HepG2 (cell line): Measurements from ENCODE around the gene RBBP8NL. TPM values are rescaled to one million over a fixed set of nuclear protein-coding genes. Genes with fewer than 3 reads are reported as not detected.
A peak's percentile ranks its signal among the peaks of the same experiment; 100 is the strongest.

Experiments used
- AKAP8 ChIP-seq: sonication (generic); formaldehyde crosslinking; IDR thresholded peaks from 2 replicates; pipeline ENCODE4 v1.5.1; 2020; ENCODE audit warnings: mild to moderate bottlenecking, missing genetic modification reagents
- BRD4 ChIP-seq: sonication (generic); formaldehyde crosslinking; IDR thresholded peaks from 2 replicates; pipeline ENCODE4 v1.4.0; 2020; ENCODE audit warnings: missing genetic modification reagents
- FOXP1 ChIP-seq, 2 experiments: fragments of 450-650 bp in 1 of 2; IDR thresholded peaks; 2 replicates each; pipeline ENCODE4 v1.6.1; 2017 to 2018; ENCODE audit warnings: antibody characterized with exemption in 1 of 2
- GATAD1 ChIP-seq: IDR thresholded peaks from 2 replicates; pipeline ENCODE4 v1.6.1; 2016; ENCODE audit warnings: missing genetic modification reagents, missing compliant biosample characterization
- HNF1A ChIP-seq, 2 experiments: sonication (generic) in 1 of 2; formaldehyde crosslinking in 1 of 2; IDR thresholded peaks; 2 replicates each; pipeline versions ENCODE4 v1.4.0 to v1.6.1; 2016 to 2020; ENCODE audit warnings: borderline replicate concordance in 1 of 2, low read depth in 1 of 2, mild to moderate bottlenecking in 1 of 2, missing genetic modification reagents in 1 of 2
- HNRNPL ChIP-seq: fragments of 200-400 bp; formaldehyde crosslinking; IDR thresholded peaks from 2 replicates; pipeline ENCODE4 v1.6.1; 2017; ENCODE audit warnings: mild to moderate bottlenecking, low read depth, low read length
- MAZ ChIP-seq, 2 experiments: sonication (generic) in 1 of 2; formaldehyde crosslinking in 1 of 2; IDR thresholded peaks; 2 replicates each; pipeline versions ENCODE4 v1.5.0 to v1.6.1; 2012 to 2020; ENCODE audit warnings: low read depth in 2 of 2, mild to moderate bottlenecking in 2 of 2, borderline replicate concordance in 1 of 2, improper control_type of control experiment in 1 of 2, low read length in 1 of 2, missing genetic modification reagents in 1 of 2, moderate library complexity in 1 of 2
- MYNN ChIP-seq: sonication (generic); formaldehyde crosslinking; IDR thresholded peaks from 2 replicates; pipeline ENCODE4 v1.4.0; 2020; ENCODE audit warnings: mild to moderate bottlenecking, low read depth, missing genetic modification reagents
- NFIC ChIP-seq: IDR thresholded peaks from 2 replicates; pipeline ENCODE4 v1.6.1; 2012; ENCODE audit warnings: mild to moderate bottlenecking, low read length, inconsistent platforms
- NKX3-1 ChIP-seq: sonication (generic); formaldehyde crosslinking; IDR thresholded peaks from 2 replicates; pipeline ENCODE4 v1.5.0; 2020; ENCODE audit warnings: missing genetic modification reagents
- TCF7L2 ChIP-seq: IDR thresholded peaks from 2 replicates; pipeline ENCODE4 v1.6.1; 2011; ENCODE audit warnings: mild to moderate bottlenecking, low read depth, low read length, moderate library complexity
- XRCC5 ChIP-seq: fragments of 200-400 bp; formaldehyde crosslinking; optimal IDR thresholded peaks from 2 replicates; pipeline ENCODE3; 2017; ENCODE audit warnings: mild to moderate bottlenecking, low read length
- ZNF124 ChIP-seq: sonication (generic); formaldehyde crosslinking; IDR thresholded peaks from 2 replicates; pipeline ENCODE4 v1.4.0; 2020; ENCODE audit warnings: missing genetic modification reagents
- ZNF333 ChIP-seq: sonication (generic); formaldehyde crosslinking; IDR thresholded peaks from 2 replicates; pipeline ENCODE4 v1.4.0; 2020; ENCODE audit warnings: mild to moderate bottlenecking, missing genetic modification reagents, borderline replicate concordance
- ZNF367 ChIP-seq: sonication (generic); formaldehyde crosslinking; IDR thresholded peaks from 2 replicates; pipeline ENCODE4 v1.4.0; 2020; ENCODE audit warnings: missing genetic modification reagents, borderline replicate concordance
- ZNF430 ChIP-seq: sonication (generic); formaldehyde crosslinking; IDR thresholded peaks from 2 replicates; pipeline ENCODE4 v1.9.0; 2021; ENCODE audit warnings: mild to moderate bottlenecking, missing genetic modification reagents
- ZNF446 ChIP-seq: sonication (generic); formaldehyde crosslinking; IDR thresholded peaks from 2 replicates; pipeline ENCODE4 v1.5.0; 2020; ENCODE audit warnings: mild to moderate bottlenecking, missing genetic modification reagents
- ZNF768 ChIP-seq: sonication (generic); formaldehyde crosslinking; IDR thresholded peaks from 2 replicates; pipeline ENCODE4 v1.4.0; 2020; ENCODE audit warnings: missing genetic modification reagents
- polyA plus RNA-seq, 8 experiments: library from polyadenylated mRNA; depleted of rRNA in 3 of 8; stranded (reverse) in 7 of 8; unstranded in 1 of 8; fragments of >200 nt; fragmentation: Illumina TruSeq in 4 of 8; extraction: Trizol in 4 of 8; gene quantifications; 2 replicates each; pipeline versions ENCODE4 v1.2.1 to v1.2.3, GENCODE V29; 2011 to 2016; ENCODE audit warnings: low read depth in 4 of 8, missing spikeins in 1 of 8, mixed read lengths in 1 of 8; ENCODE audit not compliant: insufficient read depth in 1 of 8
- total RNA-seq, 5 experiments: library from RNA; depleted of rRNA; stranded (reverse); fragments of >200 nt; fragmentation: Illumina TruSeq; extraction: Trizol; gene quantifications; 2 replicates each; pipeline ENCODE4 v1.2.3, GENCODE V29; 2016; ENCODE audit warnings: low read depth in 1 of 5
- TF ChIP-seq, protein P1 (sequence below): sonication (generic); formaldehyde crosslinking; IDR thresholded peaks from 2 replicates; pipeline ENCODE4 v1.8.0; 2022; ENCODE audit warnings: missing genetic modification reagents, mild to moderate bottlenecking, moderate library complexity, borderline replicate concordance
- TF ChIP-seq, protein P2 (sequence below): sonication (generic); formaldehyde crosslinking; IDR thresholded peaks from 2 replicates; pipeline ENCODE4 v1.5.1; 2020; ENCODE audit warnings: mild to moderate bottlenecking, missing genetic modification reagents, moderate library complexity

RBBP8NL gene
- total and polyA plus RNA-seq, 2 of the 13 experiments (the other 11 are each of a cell fraction or from before 2014, with no cell fraction given): 0.69 to 0.86 TPM

DNA sequence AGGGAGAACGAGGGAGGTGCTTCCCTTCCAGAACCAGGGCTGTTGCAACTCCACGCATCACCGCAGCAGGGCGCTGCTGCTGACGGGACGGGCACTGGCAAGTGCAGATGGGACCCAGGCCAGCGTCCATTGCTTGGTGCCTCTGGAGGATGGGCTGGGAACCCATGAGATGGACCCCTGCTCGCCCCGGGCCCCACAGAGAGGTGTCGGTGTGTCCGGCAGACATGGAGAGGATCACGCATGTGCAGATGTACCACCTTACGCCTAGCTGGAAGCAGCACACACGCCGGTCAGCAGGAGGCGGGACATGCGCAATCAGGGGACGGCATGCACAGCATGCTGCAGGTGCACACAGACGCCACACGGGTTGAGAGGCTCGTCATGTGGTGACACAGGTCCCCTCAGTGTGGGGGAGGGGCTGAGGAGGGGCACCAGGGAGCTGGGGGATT lies 26.0 kb downstream of the RBBP8NL start (continued):
- TF ChIP-seq ZNF768 (CRISPR knock-in tag): 0 out of 2 replicates have a peak, but pooled peaks have one; percentile 10
- TF ChIP-seq ZNF446: no peak
- TF ChIP-seq ZNF430: no peak
- peak; percentile 12; the same call in 1 of the 2 replicates for TF ChIP-seq AKAP8 (CRISPR knock-in tag)
- peak; percentile 23 for TF ChIP-seq XRCC5
- TF ChIP-seq MAZ (IDR thresholded peaks at IDR 0.05; ENCODE audit: borderline replicate concordance, low read depth, low read length): no peak
- no peak for TF ChIP-seq MAZ (CRISPR knock-in tag; IDR thresholded peaks at IDR 0.05; ENCODE audit: low read depth)
- TF ChIP-seq ZNF124 (CRISPR knock-in tag): no peak
- TF ChIP-seq HNRNPL: 0 out of 2 replicates have a peak, but pooled peaks have one; percentile 30
- TF ChIP-seq, protein P1, sequence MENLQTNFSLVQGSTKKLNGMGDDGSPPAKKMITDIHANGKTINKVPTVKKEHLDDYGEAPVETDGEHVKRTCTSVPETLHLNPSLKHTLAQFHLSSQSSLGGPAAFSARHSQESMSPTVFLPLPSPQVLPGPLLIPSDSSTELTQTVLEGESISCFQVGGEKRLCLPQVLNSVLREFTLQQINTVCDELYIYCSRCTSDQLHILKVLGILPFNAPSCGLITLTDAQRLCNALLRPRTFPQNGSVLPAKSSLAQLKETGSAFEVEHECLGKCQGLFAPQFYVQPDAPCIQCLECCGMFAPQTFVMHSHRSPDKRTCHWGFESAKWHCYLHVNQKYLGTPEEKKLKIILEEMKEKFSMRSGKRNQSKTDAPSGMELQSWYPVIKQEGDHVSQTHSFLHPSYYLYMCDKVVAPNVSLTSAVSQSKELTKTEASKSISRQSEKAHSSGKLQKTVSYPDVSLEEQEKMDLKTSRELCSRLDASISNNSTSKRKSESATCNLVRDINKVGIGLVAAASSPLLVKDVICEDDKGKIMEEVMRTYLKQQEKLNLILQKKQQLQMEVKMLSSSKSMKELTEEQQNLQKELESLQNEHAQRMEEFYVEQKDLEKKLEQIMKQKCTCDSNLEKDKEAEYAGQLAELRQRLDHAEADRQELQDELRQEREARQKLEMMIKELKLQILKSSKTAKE (CRISPR knock-in tag): no peak
- no peak for TF ChIP-seq MYNN
- no peak for TF ChIP-seq GATAD1 (CRISPR knock-in tag)
- no peak for TF ChIP-seq ZNF333
- no peak for TF ChIP-seq ZNF367
- TF ChIP-seq BRD4 (CRISPR knock-in tag): no peak
- TF ChIP-seq, protein P2, sequence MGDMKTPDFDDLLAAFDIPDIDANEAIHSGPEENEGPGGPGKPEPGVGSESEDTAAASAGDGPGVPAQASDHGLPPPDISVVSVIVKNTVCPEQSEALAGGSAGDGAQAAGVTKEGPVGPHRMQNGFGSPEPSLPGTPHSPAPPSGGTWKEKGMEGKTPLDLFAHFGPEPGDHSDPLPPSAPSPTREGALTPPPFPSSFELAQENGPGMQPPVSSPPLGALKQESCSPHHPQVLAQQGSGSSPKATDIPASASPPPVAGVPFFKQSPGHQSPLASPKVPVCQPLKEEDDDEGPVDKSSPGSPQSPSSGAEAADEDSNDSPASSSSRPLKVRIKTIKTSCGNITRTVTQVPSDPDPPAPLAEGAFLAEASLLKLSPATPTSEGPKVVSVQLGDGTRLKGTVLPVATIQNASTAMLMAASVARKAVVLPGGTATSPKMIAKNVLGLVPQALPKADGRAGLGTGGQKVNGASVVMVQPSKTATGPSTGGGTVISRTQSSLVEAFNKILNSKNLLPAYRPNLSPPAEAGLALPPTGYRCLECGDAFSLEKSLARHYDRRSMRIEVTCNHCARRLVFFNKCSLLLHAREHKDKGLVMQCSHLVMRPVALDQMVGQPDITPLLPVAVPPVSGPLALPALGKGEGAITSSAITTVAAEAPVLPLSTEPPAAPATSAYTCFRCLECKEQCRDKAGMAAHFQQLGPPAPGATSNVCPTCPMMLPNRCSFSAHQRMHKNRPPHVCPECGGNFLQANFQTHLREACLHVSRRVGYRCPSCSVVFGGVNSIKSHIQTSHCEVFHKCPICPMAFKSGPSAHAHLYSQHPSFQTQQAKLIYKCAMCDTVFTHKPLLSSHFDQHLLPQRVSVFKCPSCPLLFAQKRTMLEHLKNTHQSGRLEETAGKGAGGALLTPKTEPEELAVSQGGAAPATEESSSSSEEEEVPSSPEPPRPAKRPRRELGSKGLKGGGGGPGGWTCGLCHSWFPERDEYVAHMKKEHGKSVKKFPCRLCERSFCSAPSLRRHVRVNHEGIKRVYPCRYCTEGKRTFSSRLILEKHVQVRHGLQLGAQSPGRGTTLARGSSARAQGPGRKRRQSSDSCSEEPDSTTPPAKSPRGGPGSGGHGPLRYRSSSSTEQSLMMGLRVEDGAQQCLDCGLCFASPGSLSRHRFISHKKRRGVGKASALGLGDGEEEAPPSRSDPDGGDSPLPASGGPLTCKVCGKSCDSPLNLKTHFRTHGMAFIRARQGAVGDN (CRISPR knock-in tag): peak; percentile 14; the same call in 1 of the 2 replicates
- no peak for TF ChIP-seq NFIC
- TF ChIP-seq HNF1A (IDR thresholded peaks at IDR 0.05; ENCODE audit: low read depth): no peak
- no peak for TF ChIP-seq HNF1A (CRISPR knock-in tag; IDR thresholded peaks at IDR 0.05; ENCODE audit: borderline replicate concordance)
- TF ChIP-seq TCF7L2: no peak
- TF ChIP-seq NKX3-1 (CRISPR knock-in tag): no peak
- TF ChIP-seq FOXP1 (IDR thresholded peaks at IDR 0.05): no peak
- no peak for TF ChIP-seq FOXP1 (CRISPR knock-in tag; IDR thresholded peaks at IDR 0.05)
